H1 (cell line): Measurements from ENCODE around the gene CYP26C1. TPM values are rescaled to one million over a fixed set of nuclear protein-coding genes. Genes with fewer than 3 reads are reported as not detected.

ENCODE experiments used
- CBX5 ChIP-seq: fragments of 300-800, 300-1000 bp; sonication (generic); IDR thresholded peaks from 2 replicates; pipeline ENCODE4 v1.7.1; 2016; ENCODE audit warnings: antibody characterized with exemption, low read length, low read depth
- HDAC6 ChIP-seq: IDR thresholded peaks from one replicate; pipeline ENCODE4 v1.7.1; 2012; ENCODE audit warnings: low read depth, mild to moderate bottlenecking, inconsistent platforms, low read length, moderate library complexity
- JUN ChIP-seq: IDR thresholded peaks from 2 replicates; pipeline ENCODE4 v1.6.1; 2011; ENCODE audit warnings: low read depth, mild to moderate bottlenecking, improper control_type of control experiment, low read length
- polyA plus RNA-seq, 7 experiments: library from polyadenylated mRNA; depleted of rRNA in 3 of 7; stranded (reverse) in 5 of 7; unstranded in 2 of 7; fragments of >200 nt in 5 of 7; fragments of 200-250 nt in 2 of 7; gene quantifications; 1 replicate in 5 of 7; 2 replicates in 1 of 7; 4 replicates in 1 of 7; pipeline versions ENCODE4 v1.2.1 to v1.2.3, GENCODE V29; 2011 to 2013; ENCODE audit warnings: missing spikeins in 2 of 7, mixed read lengths in 2 of 7
- total RNA-seq: library from RNA; stranded (reverse); fragmentation: NEBNext Ultra II Directional; extraction: Animal tissue kit (Norgen Biotek cat#: 25700); gene quantifications from 2 replicates; pipeline ENCODE4 v1.2.1, GENCODE V29; 2021

Gene CYP26C1
- total and polyA plus RNA-seq, 2 of the 8 experiments (the other 6 are each of a cell fraction or from before 2014, with no cell fraction given): 0.12 to 0.28 TPM

DNA sequence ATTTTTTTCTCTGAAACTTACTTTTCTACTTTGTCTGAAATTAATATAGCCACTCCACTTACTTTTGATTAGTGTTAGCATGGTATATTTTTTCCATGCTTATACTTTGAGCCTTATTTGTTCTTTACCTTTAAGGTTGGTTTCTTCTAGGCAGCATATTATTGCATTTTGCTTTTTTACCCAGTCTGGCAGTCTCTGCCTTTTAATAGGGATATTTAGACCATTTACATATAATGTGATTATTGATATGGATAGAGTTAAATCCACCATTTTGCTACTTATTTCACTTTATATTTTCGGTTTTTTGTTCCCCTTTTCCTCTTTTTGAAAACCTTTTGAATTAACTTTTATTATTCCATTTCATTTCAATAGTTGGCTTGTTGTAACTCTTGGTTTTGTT, 43.4 kb downstream of the CYP26C1 start (continued):
- no peak for TF ChIP-seq HDAC6
- no peak for TF ChIP-seq CBX5
- no peak for TF ChIP-seq JUN
